Ureter (tissue), 1 donor: ENCODE measurements around the gene CHST4. TPM values are rescaled to one million over a fixed set of nuclear protein-coding genes. Genes with fewer than 3 reads are reported as not detected.
"Not testable (repeated sequence)": the region's sequence is repeated elsewhere in the genome, so short reads cannot be mapped to it uniquely, and the experiment has no call there.

Experiments
- DNase-seq: peaks from one replicate; pipeline ENCODE4 v3.0.0-alpha.2; 2020; ENCODE audit warnings: low spot score
- total RNA-seq: library from RNA; stranded (reverse); gene quantifications from one replicate; pipeline ENCODE4 v1.2.4, GENCODE V29; 2023
- donor health status: DM: yes; HTN: yes; CAD: no.

Gene CHST4
- total RNA-seq, 1 donor from 2014 or later: 0.16 TPM

GRCh38 chr16:71524566-71525553, 1.4 kb upstream of the CHST4 start:
- no peak for DNase-seq

GRCh38 chr16:71528257-71528656, 2.0 kb downstream of the CHST4 start:
- no peak for DNase-seq

- no peak for DNase-seq
These were observed 2.6 kb downstream of the CHST4 start for GRCh38 chr16:71528863-71529262.

- DNase-seq: no peak
These were observed 6.1 kb downstream of the CHST4 start for GRCh38 chr16:71532366-71532765.

GRCh38 chr16:71536752-71537499, 10.7 kb downstream of the CHST4 start:
- DNase-seq: no peak

GRCh38 chr16:71537643-71538042, 11.4 kb downstream of the CHST4 start:
- peak; percentile 46 for DNase-seq

GRCh38 chr16:71542377-71542776, 16.2 kb downstream of the CHST4 start:
- no peak for DNase-seq

- no peak for DNase-seq
These were observed 20.9 kb downstream of the CHST4 start for GRCh38 chr16:71547168-71547567.

GRCh38 chr16:71552698-71553503, 26.7 kb downstream of the CHST4 start:
- DNase-seq: no peak

- DNase-seq: no peak
These were observed 29.1 kb downstream of the CHST4 start for GRCh38 chr16:71555230-71555891.

GRCh38 chr16:71557299-71557698, 31.1 kb downstream of the CHST4 start:
- no peak for DNase-seq

- DNase-seq: no peak
These were observed 31.8 kb downstream of the CHST4 start for GRCh38 chr16:71557954-71558582.

- DNase-seq: no peak
These were observed 33.6 kb downstream of the CHST4 start for GRCh38 chr16:71559855-71560254.

GRCh38 chr16:71561886-71562285, 35.7 kb downstream of the CHST4 start:
- not testable (repeated sequence) for DNase-seq

- no peak for DNase-seq
These were observed 36.3 kb downstream of the CHST4 start for GRCh38 chr16:71562552-71562951.

- no peak for DNase-seq
These were observed 38.2 kb downstream of the CHST4 start for GRCh38 chr16:71564335-71564967.

- DNase-seq: no peak
These were observed 39.8 kb downstream of the CHST4 start for GRCh38 chr16:71565812-71566700.

GRCh38 chr16:71567931-71568330, 41.7 kb downstream of the CHST4 start:
- DNase-seq: no peak

GRCh38 chr16:71568551-71568950, 42.3 kb downstream of the CHST4 start:
- no peak for DNase-seq
